K562 (cell line): Measurements from ENCODE around the gene AGPAT3. TPM values are rescaled to one million over a fixed set of nuclear protein-coding genes. Genes with fewer than 3 reads are reported as not detected.
A peak's percentile ranks its signal among the peaks of the same experiment; 100 is the strongest.

ENCODE experiments used
- ARID1B ChIP-seq: fragments of 450-650 bp; IDR thresholded peaks from 2 replicates; pipeline ENCODE4 v1.6.1; 2016; ENCODE audit warnings: antibody characterized with exemption, mild to moderate bottlenecking, inconsistent platforms
- ARID4B ChIP-seq: sonication (generic); formaldehyde crosslinking; IDR thresholded peaks from 2 replicates; pipeline ENCODE4 v1.8.0; 2022; ENCODE audit warnings: mild to moderate bottlenecking, missing genetic modification reagents
- ATF1 ChIP-seq, 2 experiments: fragments of 450-650 bp in 1 of 2; IDR thresholded peaks; 2 replicates each; pipeline ENCODE4 v1.6.1; 2016; ENCODE audit warnings: missing compliant biosample characterization in 1 of 2, missing genetic modification characterization in 1 of 2
- BCL6 ChIP-seq: fragments of 250-450 bp; sonication (Bioruptor Pico); IDR thresholded peaks from 2 replicates; pipeline ENCODE4 v1.4.0; 2020
- CXXC5 ChIP-seq: fragments of 250-450 bp; sonication (Bioruptor Pico); IDR thresholded peaks from 2 replicates; pipeline ENCODE4 v1.8.0; 2022; ENCODE audit warnings: inconsistent platforms, mild to moderate bottlenecking, moderate library complexity
- ELF4 ChIP-seq: fragments of 450-650 bp; formaldehyde crosslinking; IDR thresholded peaks from 2 replicates; pipeline ENCODE4 v1.4.0; 2022; ENCODE audit warnings: missing genetic modification characterization
- MAFG ChIP-seq: fragments of 450-650 bp; conservative IDR thresholded peaks from 2 replicates; pipeline ENCODE4 v1.6.1; 2016; ENCODE audit warnings: missing genetic modification characterization, missing compliant biosample characterization
- NR0B1 ChIP-seq: fragments of 450-650 bp; IDR thresholded peaks from one replicate; pipeline ENCODE4 v1.6.1; 2018; ENCODE audit warnings: mild to moderate bottlenecking, moderate library complexity; ENCODE audit not compliant: partially characterized antibody
- PCBP2 ChIP-seq: fragments of 200-400 bp; formaldehyde crosslinking; IDR thresholded peaks from 2 replicates; pipeline ENCODE4 v1.6.1; 2018; ENCODE audit warnings: low read length, low read depth, mild to moderate bottlenecking, moderate library complexity; ENCODE audit not compliant: poor library complexity, severe bottlenecking
- PTTG1 ChIP-seq: fragments of 450-650 bp; IDR thresholded peaks from 2 replicates; pipeline ENCODE4 v1.6.1; 2016; ENCODE audit warnings: low read depth, mild to moderate bottlenecking, missing genetic modification characterization, missing compliant biosample characterization
- RFX5 ChIP-seq: IDR thresholded peaks from 2 replicates; pipeline ENCODE4 v1.6.1; 2011; ENCODE audit warnings: low read depth, mild to moderate bottlenecking, improper control_type of control experiment, low read length
- TFE3 ChIP-seq: fragments of 450-650 bp; formaldehyde crosslinking; IDR thresholded peaks from 2 replicates; pipeline ENCODE4 v1.4.0; 2020; ENCODE audit warnings: mild to moderate bottlenecking, mixed read lengths
- ZBTB9 ChIP-seq: fragments of 450-650 bp; formaldehyde crosslinking; IDR thresholded peaks from 2 replicates; pipeline ENCODE4 v1.4.0; 2020; ENCODE audit warnings: mild to moderate bottlenecking, moderate library complexity
- ZNF165 ChIP-seq: fragments of 250-450 bp; sonication (Bioruptor Pico); IDR thresholded peaks from 2 replicates; pipeline ENCODE4 v1.4.0; 2020; ENCODE audit warnings: borderline replicate concordance
- ZNF511 ChIP-seq: sonication (generic); formaldehyde crosslinking; IDR thresholded peaks from 2 replicates; pipeline ENCODE4 v1.8.0; 2022; ENCODE audit warnings: mild to moderate bottlenecking, missing genetic modification reagents
- ZSCAN32 ChIP-seq: fragments of 450-650 bp; formaldehyde crosslinking; IDR thresholded peaks from 2 replicates; pipeline ENCODE4 v1.4.0; 2020; ENCODE audit warnings: mild to moderate bottlenecking, moderate library complexity
- polyA plus RNA-seq, 8 experiments: library from polyadenylated mRNA; depleted of rRNA in 4 of 8; stranded (reverse) in 5 of 8; unstranded in 3 of 8; fragments of >200 nt; fragmentation: Nextera tagmentation in 2 of 8; fragmentation: Illumina TruSeq in 1 of 8; extraction: Ambion mirVana in 2 of 8; extraction: Trizol in 1 of 8; gene quantifications; 2 replicates each; pipeline versions ENCODE4 v1.2.1 to v1.2.3, GENCODE V29; 2011 to 2014; ENCODE audit warnings: inconsistent platforms in 1 of 8, missing spikeins in 1 of 8
- total RNA-seq, 7 experiments: library from RNA; depleted of rRNA in 6 of 7; stranded (reverse); fragments of >200 nt in 6 of 7; fragmentation: Illumina TruSeq in 2 of 7; extraction: Trizol in 2 of 7; gene quantifications; 2 replicates each; pipeline versions ENCODE4 v1.2.1 to v1.2.3, GENCODE V29; 2011 to 2021; ENCODE audit warnings: low replicate concordance in 1 of 7

The AGPAT3 gene
- total and polyA plus RNA-seq, 9 of the 15 experiments (the other 6 are each of a cell fraction or from before 2014, with no cell fraction given) = 1.5 to 88.4 (median 35.7) TPM

GRCh38 chr21:43938751-43939442 is 73.9 kb downstream of the AGPAT3 start (continued):
- TF ChIP-seq ZBTB9 (CRISPR knock-in tag) (peak; percentile 16; the same call in 1 of the 2 replicates), PTTG1 (tag) (no peak), ZNF511 (CRISPR knock-in tag) (no peak; the same call in 1 of the 2 replicates), ZNF165 (CRISPR knock-in tag) (no peak), ATF1 (CRISPR knock-in tag; IDR thresholded peaks at IDR 0.05) (no peak), ATF1 (tag; IDR thresholded peaks at IDR 0.05) (peak; percentile 72), ARID1B (peak; percentile 55; the same call in 1 of the 2 replicates), ZSCAN32 (CRISPR knock-in tag) (no peak), ELF4 (CRISPR knock-in tag) (no peak), NR0B1 (no peak), BCL6 (CRISPR knock-in tag) (no peak), PCBP2 (no peak), RFX5 (0 out of 2 replicates have a peak, but pooled peaks have one; percentile 44), TFE3 (CRISPR knock-in tag) (peak; percentile 39; the same call in 1 of the 2 replicates), ARID4B (CRISPR knock-in tag) (no peak), MAFG (peak; percentile 72), CXXC5 (peak; percentile 66)
